ENCODE data around the gene PDK1. TPM values are rescaled to one million over a fixed set of nuclear protein-coding genes. Genes with fewer than 3 reads are reported as not detected.
"Not testable (repeated sequence)": the region's sequence is repeated elsewhere in the genome, so short reads cannot be mapped to it uniquely, and the experiment has no call there.

Gene PDK1
- total RNA-seq, 1 donor from 2014 or later: 44.9 TPM

- H3K4me1 Mint-ChIP-seq (ENCODE audit: low read depth): peaks cover 33% of the 10 kb centered on the region
- no peak for DNase-seq (ENCODE audit: low spot score)
- H3K9me3 Mint-ChIP-seq: peaks cover 8% of the 10 kb centered on the region
- peaks cover 92% of the 10 kb centered on the region for H3K36me3 Mint-ChIP-seq (ENCODE audit: low read depth)
- H3K27me3 Mint-ChIP-seq (ENCODE audit: low read depth): no peaks in the 10 kb centered on the region
- H3K4me3 Mint-ChIP-seq (ENCODE audit: low read depth): no peak overlapping the region
- no peak overlapping the region for H3K27ac Mint-ChIP-seq
- intact Hi-C loops (cut with micrococcal nuclease): loop anchor here (2.0 to 5.0 kb wide), 2 partner anchors 30 to 111 kb away; partner anchors contain the start of gene PDK1
Observed at GRCh38 chr2:172586245-172586891, 30.5 kb downstream of the PDK1 start.

DNA sequence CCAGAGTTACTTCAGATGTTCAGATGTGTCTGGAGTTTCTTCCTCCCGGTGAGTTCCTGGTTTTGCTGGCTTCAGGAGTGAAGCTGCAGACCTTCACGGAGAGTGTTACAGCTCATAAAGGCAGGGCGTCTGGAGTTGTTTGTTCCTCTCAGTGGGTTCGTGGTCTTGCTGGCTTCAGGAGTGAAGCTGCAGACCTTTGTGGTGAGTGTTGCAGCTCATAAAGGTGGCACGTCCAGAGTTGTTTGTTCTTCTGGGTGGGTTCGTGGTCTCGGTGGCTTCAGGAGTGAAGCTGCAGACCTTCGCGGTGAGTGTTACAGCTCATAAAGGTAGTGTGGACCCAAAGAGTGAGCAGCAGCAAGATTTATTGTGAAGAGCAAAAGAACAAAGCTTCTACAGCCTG lies 31.3 kb downstream of the PDK1 start:
- intact Hi-C loops (cut with micrococcal nuclease): loop anchor here (2.0 to 5.0 kb wide), 2 partner anchors 30 to 110 kb away; partner anchors contain the start of gene PDK1
- not testable (repeated sequence) for H3K27me3 Mint-ChIP-seq (ENCODE audit: low read depth); H3K27ac Mint-ChIP-seq; DNase-seq (ENCODE audit: low spot score); H3K4me3 Mint-ChIP-seq (ENCODE audit: low read depth); H3K9me3 Mint-ChIP-seq
- Mint-ChIP-seq H3K36me3 (ENCODE audit: low read depth) (peaks cover 89% of the 10 kb centered on the region), H3K4me1 (ENCODE audit: low read depth) (peaks cover 31% of the 10 kb centered on the region)

DNA sequence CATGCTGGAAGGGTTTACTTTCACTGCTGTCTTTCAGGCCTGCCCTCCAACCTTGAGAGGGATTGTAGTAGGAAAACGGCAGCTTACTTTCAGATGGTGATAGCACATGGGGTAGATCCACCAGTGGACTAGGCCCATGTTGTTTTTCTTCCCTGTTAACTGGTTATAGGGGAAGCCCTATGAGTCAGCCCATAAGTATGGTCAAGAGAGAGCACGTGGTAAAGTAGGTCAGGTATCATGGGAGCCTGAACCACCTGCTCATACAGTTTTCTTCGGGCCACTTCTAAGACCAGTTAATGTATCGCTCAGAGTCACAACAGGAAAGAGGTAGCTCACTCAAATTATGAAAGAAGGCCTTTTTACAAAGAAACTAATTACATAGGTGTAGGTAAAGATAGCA lies 33.0 kb downstream of the PDK1 start:
- intact Hi-C loops (cut with micrococcal nuclease): loop anchor here (5.0 kb wide), 1 partner anchor 108 kb away; no protein-coding TSS in a partner anchor
- no peak for DNase-seq (ENCODE audit: low spot score)
- peaks cover 8% of the 10 kb centered on the region for H3K9me3 Mint-ChIP-seq
- no peaks in the 10 kb centered on the region for H3K27me3 Mint-ChIP-seq (ENCODE audit: low read depth)
- H3K4me1 Mint-ChIP-seq (ENCODE audit: low read depth): peaks cover 22% of the 10 kb centered on the region
- H3K4me3 Mint-ChIP-seq (ENCODE audit: low read depth): no peak overlapping the region
- peaks cover 93% of the 10 kb centered on the region for H3K36me3 Mint-ChIP-seq (ENCODE audit: low read depth)
- no peak overlapping the region for H3K27ac Mint-ChIP-seq

GRCh38 chr2:172591386-172591785 lies 35.5 kb downstream of the PDK1 start:
- intact Hi-C loops (cut with micrococcal nuclease); H3K4me3 Mint-ChIP-seq (ENCODE audit: low read depth): not testable (repeated sequence)

GRCh38 chr2:172592190-172592589 lies 36.3 kb downstream of the PDK1 start:
- H3K36me3 Mint-ChIP-seq (ENCODE audit: low read depth): peaks cover 86% of the 10 kb centered on the region
- H3K27me3 Mint-ChIP-seq (ENCODE audit: low read depth); H3K27ac Mint-ChIP-seq; H3K4me1 Mint-ChIP-seq (ENCODE audit: low read depth); H3K9me3 Mint-ChIP-seq; DNase-seq (ENCODE audit: low spot score); H3K4me3 Mint-ChIP-seq (ENCODE audit: low read depth): not testable (repeated sequence)
- intact Hi-C loops (cut with micrococcal nuclease): loop anchor here (2.0 kb wide), 1 partner anchor 119 kb away; no protein-coding TSS in a partner anchor

More at GRCh38 chr2:172591386-172591785, 35.5 kb downstream of the PDK1 start:
- Mint-ChIP-seq H3K4me1 (ENCODE audit: low read depth) (peaks cover 14% of the 10 kb centered on the region), H3K36me3 (ENCODE audit: low read depth) (peaks cover 87% of the 10 kb centered on the region)
- DNase-seq (ENCODE audit: low spot score); H3K27me3 Mint-ChIP-seq (ENCODE audit: low read depth); H3K9me3 Mint-ChIP-seq; H3K27ac Mint-ChIP-seq: not testable (repeated sequence)

- DNase-seq (ENCODE audit: low spot score): no peak
- Mint-ChIP-seq H3K36me3 (ENCODE audit: low read depth) (peaks cover 80% of the 10 kb centered on the region), H3K9me3 (no peaks in the 10 kb centered on the region), H3K4me3 (ENCODE audit: low read depth) (no peak overlapping the region), H3K27ac (no peak overlapping the region), H3K27me3 (ENCODE audit: low read depth) (no peaks in the 10 kb centered on the region), H3K4me1 (ENCODE audit: low read depth) (peaks cover 8% of the 10 kb centered on the region)
- intact Hi-C loops (cut with micrococcal nuclease): no loop called here
Observed at GRCh38 chr2:172596776-172597175, 40.9 kb downstream of the PDK1 start.

- no peak for DNase-seq (ENCODE audit: low spot score)
- Mint-ChIP-seq H3K27ac (no peak overlapping the region), H3K4me1 (ENCODE audit: low read depth) (peaks cover 8% of the 10 kb centered on the region), H3K9me3 (no peaks in the 10 kb centered on the region), H3K27me3 (ENCODE audit: low read depth) (no peaks in the 10 kb centered on the region), H3K36me3 (ENCODE audit: low read depth) (peaks cover 81% of the 10 kb centered on the region), H3K4me3 (ENCODE audit: low read depth) (no peak overlapping the region)
- intact Hi-C loops (cut with micrococcal nuclease): no loop called here
Observed at GRCh38 chr2:172597176-172597842, 41.4 kb downstream of the PDK1 start.

DNA sequence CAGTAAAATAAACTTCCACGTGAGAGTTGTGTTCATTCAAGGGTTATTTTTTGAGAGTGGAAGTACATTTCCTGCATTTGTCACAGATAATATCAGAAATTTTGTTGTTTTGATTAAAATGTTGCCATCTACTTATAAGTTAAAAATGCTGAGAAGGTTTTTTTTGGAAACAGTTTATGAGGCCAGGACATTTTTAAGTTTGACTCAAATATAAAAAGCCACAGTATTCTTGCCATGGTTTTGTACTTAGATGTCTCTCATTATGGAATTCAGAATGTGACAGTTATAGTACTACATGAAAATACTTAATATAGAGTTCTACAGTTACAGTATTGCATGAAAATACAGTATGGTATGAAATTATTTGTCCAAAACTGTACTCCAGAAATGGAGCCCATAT lies 44.1 kb downstream of the PDK1 start:
- Mint-ChIP-seq H3K4me1 (ENCODE audit: low read depth) (peaks cover 8% of the 10 kb centered on the region), H3K27me3 (ENCODE audit: low read depth) (no peaks in the 10 kb centered on the region), H3K4me3 (ENCODE audit: low read depth) (no peak overlapping the region), H3K27ac (no peak overlapping the region), H3K9me3 (no peaks in the 10 kb centered on the region), H3K36me3 (ENCODE audit: low read depth) (peaks cover 81% of the 10 kb centered on the region)
- DNase-seq (ENCODE audit: low spot score): no peak
- intact Hi-C loops (cut with micrococcal nuclease): no loop called here

- intact Hi-C loops (cut with micrococcal nuclease): no loop called here
- peaks cover 8% of the 10 kb centered on the region for H3K4me1 Mint-ChIP-seq (ENCODE audit: low read depth)
- H3K27ac Mint-ChIP-seq: no peak overlapping the region
- H3K9me3 Mint-ChIP-seq: no peaks in the 10 kb centered on the region
- H3K4me3 Mint-ChIP-seq (ENCODE audit: low read depth): no peak overlapping the region
- H3K27me3 Mint-ChIP-seq (ENCODE audit: low read depth): no peaks in the 10 kb centered on the region
- peaks cover 86% of the 10 kb centered on the region for H3K36me3 Mint-ChIP-seq (ENCODE audit: low read depth)
- no peak for DNase-seq (ENCODE audit: low spot score)
Observed at GRCh38 chr2:172600557-172601008, 44.7 kb downstream of the PDK1 start.

DNA sequence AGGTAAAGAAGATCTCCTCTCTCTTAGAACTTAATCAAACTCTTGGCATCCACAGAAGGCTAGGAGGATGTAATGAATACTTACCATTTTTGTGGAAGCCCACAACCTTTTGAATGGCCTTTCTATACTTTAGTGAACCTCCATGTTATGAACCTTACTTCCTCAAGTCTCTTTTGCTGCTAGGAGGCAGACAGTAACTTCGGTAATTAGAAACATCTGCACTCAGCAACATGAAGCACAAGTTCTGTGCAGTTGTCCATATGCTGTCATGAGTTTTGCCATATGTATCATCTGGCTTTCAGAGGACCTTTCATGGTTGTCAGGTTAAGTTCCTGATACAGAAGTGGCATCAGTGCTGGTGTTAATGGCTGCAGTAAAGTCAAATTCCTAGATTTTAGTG lies 50.4 kb downstream of the PDK1 start:
- Mint-ChIP-seq H3K9me3 (no peaks in the 10 kb centered on the region), H3K4me1 (ENCODE audit: low read depth) (no peaks in the 10 kb centered on the region), H3K4me3 (ENCODE audit: low read depth) (no peak overlapping the region), H3K27ac (no peak overlapping the region), H3K27me3 (ENCODE audit: low read depth) (no peaks in the 10 kb centered on the region), H3K36me3 (ENCODE audit: low read depth) (peaks cover 71% of the 10 kb centered on the region)
- DNase-seq (ENCODE audit: low spot score): no peak
- intact Hi-C loops (cut with micrococcal nuclease): no loop called here

GRCh38 chr2:172607379-172607928 lies 51.6 kb downstream of the PDK1 start:
- no peaks in the 10 kb centered on the region for H3K9me3 Mint-ChIP-seq
- intact Hi-C loops (cut with micrococcal nuclease): no loop called here
- no peaks in the 10 kb centered on the region for H3K27me3 Mint-ChIP-seq (ENCODE audit: low read depth)
- no peak for DNase-seq (ENCODE audit: low spot score)
- H3K27ac Mint-ChIP-seq: peak overlapping the region; percentile 74
- H3K4me3 Mint-ChIP-seq (ENCODE audit: low read depth): no peak overlapping the region
- peaks cover 71% of the 10 kb centered on the region for H3K36me3 Mint-ChIP-seq (ENCODE audit: low read depth)
- H3K4me1 Mint-ChIP-seq (ENCODE audit: low read depth): peaks cover 3% of the 10 kb centered on the region

- Mint-ChIP-seq H3K36me3 (ENCODE audit: low read depth) (peaks cover 61% of the 10 kb centered on the region), H3K9me3 (no peaks in the 10 kb centered on the region), H3K4me3 (ENCODE audit: low read depth) (no peak overlapping the region), H3K27ac (no peak overlapping the region), H3K4me1 (ENCODE audit: low read depth) (peaks cover 3% of the 10 kb centered on the region), H3K27me3 (ENCODE audit: low read depth) (no peaks in the 10 kb centered on the region)
- intact Hi-C loops (cut with micrococcal nuclease): no loop called here
- DNase-seq (ENCODE audit: low spot score): no peak
Observed at GRCh38 chr2:172609488-172609887, 53.6 kb downstream of the PDK1 start.

- peaks cover 50% of the 10 kb centered on the region for H3K36me3 Mint-ChIP-seq (ENCODE audit: low read depth)
- no peak overlapping the region for H3K4me3 Mint-ChIP-seq (ENCODE audit: low read depth)
- intact Hi-C loops (cut with micrococcal nuclease): no loop called here
- no peak overlapping the region for H3K27ac Mint-ChIP-seq
- no peaks in the 10 kb centered on the region for H3K9me3 Mint-ChIP-seq
- no peak for DNase-seq (ENCODE audit: low spot score)
- no peaks in the 10 kb centered on the region for H3K27me3 Mint-ChIP-seq (ENCODE audit: low read depth)
- peaks cover 3% of the 10 kb centered on the region for H3K4me1 Mint-ChIP-seq (ENCODE audit: low read depth)
Observed at GRCh38 chr2:172612051-172612450, 56.2 kb downstream of the PDK1 start.
